H1 (cell line): ENCODE results near the gene NSUN4.

ENCODE experiments used
- CHD2 ChIP-seq: IDR thresholded peaks from 2 replicates; pipeline ENCODE4 v1.6.1; 2012; ENCODE audit warnings: low read length, improper control_type of control experiment
- CTCF ChIP-seq, 3 experiments: IDR thresholded peaks; 1 replicate in 2 of 3; 2 replicates in 1 of 3; pipeline versions ENCODE4 v1.5.1 to v1.6.1; 2011; ENCODE audit warnings: low read length in 3 of 3, mild to moderate bottlenecking in 3 of 3, inconsistent platforms in 2 of 3, low read depth in 1 of 3, moderate library complexity in 1 of 3; ENCODE audit not compliant: insufficient read depth in 1 of 3; ENCODE audit errors: control extremely low read depth in 1 of 3
- EZH2 ChIP-seq: fragments of 200-600 bp; sonication (generic); IDR thresholded peaks from 2 replicates; pipeline ENCODE4 v1.7.1; 2012; ENCODE audit warnings: low read depth, mild to moderate bottlenecking, moderate library complexity, low read length, inconsistent platforms; ENCODE audit not compliant: severe bottlenecking
- GTF2F1 ChIP-seq: IDR thresholded peaks from 2 replicates; pipeline ENCODE4 v1.6.1; 2012; ENCODE audit warnings: low read depth, low read length, improper control_type of control experiment, borderline replicate concordance
- POLR2A ChIP-seq, 2 experiments: IDR thresholded peaks; 1 replicate in 1 of 2; 2 replicates in 1 of 2; pipeline ENCODE4 v1.6.1; 2011; ENCODE audit warnings: low read depth in 2 of 2, low read length in 2 of 2, mild to moderate bottlenecking in 2 of 2; ENCODE audit errors: control extremely low read depth in 1 of 2
- SIX5 ChIP-seq: IDR thresholded peaks from 2 replicates; pipeline ENCODE4 v1.6.1; 2011; ENCODE audit warnings: mild to moderate bottlenecking, low read depth, low read length
- ZNF274 ChIP-seq: IDR thresholded peaks from 2 replicates; pipeline ENCODE4 v1.7.0; 2012; ENCODE audit warnings: low read length, borderline replicate concordance; ENCODE audit errors: extremely low read depth

- TF ChIP-seq GTF2F1 (no peak), ZNF274 (no peak), EZH2 (no peak), SIX5 (no peak), POLR2A (IDR thresholded peaks at IDR 0.05; ENCODE audit: control extremely low read depth in 1 of 2, low read depth in 2 of 2, low read length in 2 of 2) (no peak), CHD2 (no peak), CTCF (IDR thresholded peaks at IDR 0.05; ENCODE audit: control extremely low read depth in 1 of 3, insufficient read depth in 1 of 3, low read depth in 1 of 3, low read length in 3 of 3) (no peak)
Measured at GRCh38 chr1:46345281-46345680, 4.7 kb downstream of the NSUN4 start.
